ENCODE data around the gene ZNF615.
A peak's percentile ranks its signal among the peaks of the same experiment; 100 is the strongest.

DNA sequence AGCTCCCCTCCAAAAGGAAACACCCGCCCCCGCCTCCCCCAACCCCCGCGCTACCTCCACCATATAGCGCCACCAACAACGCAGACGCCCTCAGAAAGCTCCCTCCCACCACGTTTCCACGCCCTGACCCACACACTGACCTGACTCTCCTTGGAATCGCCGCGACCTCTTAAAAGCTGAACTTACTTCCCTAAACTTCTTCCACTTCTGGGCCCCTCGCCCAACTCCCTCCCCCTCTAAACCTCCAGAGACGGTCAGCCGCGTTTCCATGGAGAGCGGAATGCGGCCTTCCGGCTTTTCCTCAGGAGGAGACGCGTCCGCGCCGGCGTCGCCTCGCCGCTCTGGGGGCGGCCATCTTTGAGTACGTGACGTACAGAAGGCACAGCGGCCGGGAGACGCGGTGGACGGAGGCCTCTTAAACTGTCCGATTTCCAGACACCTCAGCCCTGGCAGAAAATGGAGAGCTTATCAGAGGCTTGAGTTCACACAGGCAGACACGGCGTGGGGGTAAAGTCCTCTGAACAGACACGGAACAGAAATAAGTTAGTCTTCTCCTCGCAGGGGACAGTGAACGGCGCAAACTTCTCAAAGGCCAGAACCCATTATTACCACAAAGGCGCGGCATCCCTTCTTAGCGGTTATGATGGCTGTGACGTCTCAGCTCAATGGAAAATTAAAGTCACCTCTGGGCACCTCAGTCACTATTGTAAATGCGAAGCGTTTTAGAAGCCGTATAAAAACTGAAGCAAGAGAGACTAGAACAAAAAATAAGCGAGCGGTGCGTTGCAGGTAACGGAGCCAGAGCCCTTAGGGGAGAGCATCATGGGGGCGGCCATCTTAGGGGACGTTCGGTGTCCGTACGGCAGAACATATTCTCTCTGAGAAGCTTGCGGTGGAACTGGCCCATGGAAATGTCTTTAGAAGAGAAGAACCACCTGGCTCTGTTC is 40.8 kb upstream of the ZNF615 start, which contains the start of gene ZNF432:
- TF ChIP-seq, protein P1, sequence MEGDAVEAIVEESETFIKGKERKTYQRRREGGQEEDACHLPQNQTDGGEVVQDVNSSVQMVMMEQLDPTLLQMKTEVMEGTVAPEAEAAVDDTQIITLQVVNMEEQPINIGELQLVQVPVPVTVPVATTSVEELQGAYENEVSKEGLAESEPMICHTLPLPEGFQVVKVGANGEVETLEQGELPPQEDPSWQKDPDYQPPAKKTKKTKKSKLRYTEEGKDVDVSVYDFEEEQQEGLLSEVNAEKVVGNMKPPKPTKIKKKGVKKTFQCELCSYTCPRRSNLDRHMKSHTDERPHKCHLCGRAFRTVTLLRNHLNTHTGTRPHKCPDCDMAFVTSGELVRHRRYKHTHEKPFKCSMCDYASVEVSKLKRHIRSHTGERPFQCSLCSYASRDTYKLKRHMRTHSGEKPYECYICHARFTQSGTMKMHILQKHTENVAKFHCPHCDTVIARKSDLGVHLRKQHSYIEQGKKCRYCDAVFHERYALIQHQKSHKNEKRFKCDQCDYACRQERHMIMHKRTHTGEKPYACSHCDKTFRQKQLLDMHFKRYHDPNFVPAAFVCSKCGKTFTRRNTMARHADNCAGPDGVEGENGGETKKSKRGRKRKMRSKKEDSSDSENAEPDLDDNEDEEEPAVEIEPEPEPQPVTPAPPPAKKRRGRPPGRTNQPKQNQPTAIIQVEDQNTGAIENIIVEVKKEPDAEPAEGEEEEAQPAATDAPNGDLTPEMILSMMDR (IDR thresholded peaks at IDR 0.05), result no peak
- TF ChIP-seq POLR2A (IDR thresholded peaks at IDR 0.05), result peak in 1 of 2 donors; percentile 38

All from heart left ventricle (tissue), 13 donors.